Stimulated activated naive B cell treated with anti-CD40 and anti-IgM and Interleukin-4, amounts not matched to agents 10 μg/mL and 1 μg/mL and 100 μg/mL, for 72 hours (primary cell): ENCODE data around the gene GGA3.
"Not testable (repeated sequence)": the region's sequence is repeated elsewhere in the genome, so short reads cannot be mapped to it uniquely, and the experiment has no call there.

Experiments used
- ATAC-seq, 2 donors: fragments of 150-1000 bp; cut with Tn5 transposase; replicated peaks; 2 replicates each; pipeline ENCODE4 v1.10.0; 2021; ENCODE audit warnings: moderate library complexity in 1 of 2
- DNase-seq: peaks from one replicate; pipeline ENCODE4 v3.0.0; 2021
- H3K27ac Mint-ChIP-seq: one replicate; pipeline ENCODE4 v1.8.0; 2022; ENCODE audit warnings: mild to moderate bottlenecking, mixed read lengths
- H3K27me3 Mint-ChIP-seq, 2 donors: one replicate each; pipeline ENCODE4 v1.8.0; 2022; ENCODE audit warnings: mixed read lengths in 2 of 2
- H3K36me3 Mint-ChIP-seq, 2 donors: one replicate each; pipeline ENCODE4 v1.8.0; 2022; ENCODE audit warnings: mixed read lengths in 2 of 2, mild to moderate bottlenecking in 1 of 2
- H3K4me1 Mint-ChIP-seq, 2 donors: one replicate each; pipeline ENCODE4 v1.8.0; 2022; ENCODE audit warnings: mixed read lengths in 2 of 2, mild to moderate bottlenecking in 1 of 2
- H3K4me3 Mint-ChIP-seq, 2 donors: one replicate each; pipeline ENCODE4 v1.8.0; 2022; ENCODE audit warnings: mild to moderate bottlenecking in 2 of 2, mixed read lengths in 2 of 2, moderate library complexity in 1 of 2
- H3K9me3 Mint-ChIP-seq, 2 donors: one replicate each; pipeline ENCODE4 v1.8.0; 2022; ENCODE audit warnings: mixed read lengths in 2 of 2, mild to moderate bottlenecking in 1 of 2

GGA3 gene

DNA sequence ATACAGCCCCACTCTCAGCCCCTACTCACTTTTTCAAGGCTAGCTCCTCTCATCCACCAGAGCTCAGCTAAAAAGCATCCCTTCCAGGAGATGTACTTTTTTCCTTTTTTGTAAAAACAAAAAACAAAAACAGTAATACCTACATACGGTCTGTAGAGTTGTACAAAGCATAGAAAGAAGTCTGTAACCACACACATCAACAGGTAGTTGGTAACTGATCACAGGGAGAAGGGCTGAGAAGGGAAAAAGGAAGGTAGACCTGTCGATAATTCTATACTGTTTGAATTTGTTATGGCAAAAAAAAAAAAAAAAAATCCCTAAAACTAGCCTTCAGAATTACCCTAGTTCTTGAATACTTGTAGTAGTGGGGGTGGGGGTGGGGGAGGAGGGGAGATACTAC is 27.0 kb upstream of the GGA3 start:
- Mint-ChIP-seq H3K27ac (peak overlapping the region; percentile 100), H3K9me3 (no peaks in the 10 kb centered on the region), H3K36me3 (peaks cover 33 to 35% of the 10 kb centered on the region in 2 donors), H3K4me3 (peak overlapping the region; percentile 97), H3K4me1 (peaks cover 20 to 67% of the 10 kb centered on the region in 2 donors), H3K27me3 (no peaks in the 10 kb centered on the region)
- ATAC-seq: no peak
- DNase-seq: no peak

DNA sequence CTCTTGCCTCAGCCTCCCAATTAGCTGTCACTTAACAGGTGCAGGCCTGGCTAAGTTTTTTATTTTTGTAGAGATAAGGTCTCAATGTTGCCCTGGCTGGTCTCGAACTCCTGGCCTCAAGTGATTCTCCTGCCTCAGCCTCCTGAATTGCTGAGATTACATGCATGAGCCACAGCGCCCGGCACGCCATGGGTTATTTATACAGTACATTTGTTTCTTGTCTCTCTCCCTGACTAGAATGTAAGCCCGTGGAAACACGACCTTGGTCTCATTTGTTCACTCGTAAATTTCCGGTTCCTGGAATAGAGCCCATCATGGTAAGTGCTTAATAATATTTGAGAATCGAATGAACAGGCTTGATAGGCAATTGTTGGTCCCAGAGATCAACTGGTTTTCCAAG is 25.8 kb upstream of the GGA3 start:
- ATAC-seq (no peak), DNase-seq (no peak)
- peaks cover 35 to 38% of the 10 kb centered on the region in 2 donors for H3K36me3 Mint-ChIP-seq
- H3K4me3 Mint-ChIP-seq: peak overlapping the region; percentile 97
- H3K4me1 Mint-ChIP-seq: peaks cover 21 to 55% of the 10 kb centered on the region in 2 donors
- no peaks in the 10 kb centered on the region for H3K27me3 Mint-ChIP-seq
- no peak overlapping the region for H3K27ac Mint-ChIP-seq
- H3K9me3 Mint-ChIP-seq: no peaks in the 10 kb centered on the region

DNA sequence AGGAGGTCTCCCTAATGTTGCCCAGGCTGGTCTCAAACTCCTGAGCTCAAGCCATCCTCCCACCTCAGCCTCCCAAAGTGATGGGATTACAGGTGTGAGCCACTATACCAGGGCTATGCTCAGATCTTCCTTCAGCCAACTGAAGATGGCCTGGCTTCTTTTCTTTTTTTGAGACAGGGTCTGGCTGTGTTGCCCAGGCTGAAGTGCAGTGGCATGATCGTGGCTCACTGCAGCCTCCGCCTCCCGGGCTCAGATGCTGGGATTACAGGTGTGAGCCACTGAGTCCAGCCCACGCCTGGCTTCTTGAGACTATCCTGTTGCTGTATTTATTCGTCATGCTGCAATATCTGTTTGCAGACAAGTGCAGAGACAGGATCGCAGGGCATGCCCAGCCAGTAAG is 23.7 kb upstream of the GGA3 start:
- no peak for ATAC-seq
- DNase-seq: no peak
- H3K27ac Mint-ChIP-seq: no peak overlapping the region
- no peaks in the 10 kb centered on the region for H3K9me3 Mint-ChIP-seq
- H3K36me3 Mint-ChIP-seq: peaks cover 49 to 50% of the 10 kb centered on the region in 2 donors
- H3K27me3 Mint-ChIP-seq: no peaks in the 10 kb centered on the region
- H3K4me3 Mint-ChIP-seq: no peak overlapping the region
- H3K4me1 Mint-ChIP-seq: peaks cover 17 to 44% of the 10 kb centered on the region in 2 donors

DNA sequence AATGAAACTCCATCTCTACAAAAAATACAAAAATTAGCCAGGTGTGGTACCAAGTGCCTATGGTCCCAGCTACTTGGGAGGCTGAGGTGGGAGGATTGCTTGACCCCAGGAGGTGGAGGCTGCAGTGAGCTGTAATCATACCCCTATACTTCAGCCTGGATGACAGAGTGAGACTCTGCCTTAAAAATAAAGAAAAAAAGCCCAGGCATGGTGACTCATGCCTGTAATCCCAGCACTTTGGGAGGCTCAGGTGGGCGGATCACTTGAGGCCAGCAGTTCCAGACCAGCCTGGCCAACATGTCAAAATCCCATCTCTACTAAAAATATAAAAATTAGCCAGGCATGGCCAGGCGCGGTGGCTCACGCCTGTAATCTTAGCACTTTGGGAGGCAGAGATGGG is 18.8 kb upstream of the GGA3 start:
- Mint-ChIP-seq H3K27ac (peak overlapping the region; percentile 31), H3K36me3 (peaks cover 40 to 44% of the 10 kb centered on the region in 2 donors), H3K4me1 (peaks cover 5 to 14% of the 10 kb centered on the region in 2 donors)
- not testable (repeated sequence) for DNase-seq, H3K4me3 Mint-ChIP-seq, H3K9me3 Mint-ChIP-seq, ATAC-seq, H3K27me3 Mint-ChIP-seq

DNA sequence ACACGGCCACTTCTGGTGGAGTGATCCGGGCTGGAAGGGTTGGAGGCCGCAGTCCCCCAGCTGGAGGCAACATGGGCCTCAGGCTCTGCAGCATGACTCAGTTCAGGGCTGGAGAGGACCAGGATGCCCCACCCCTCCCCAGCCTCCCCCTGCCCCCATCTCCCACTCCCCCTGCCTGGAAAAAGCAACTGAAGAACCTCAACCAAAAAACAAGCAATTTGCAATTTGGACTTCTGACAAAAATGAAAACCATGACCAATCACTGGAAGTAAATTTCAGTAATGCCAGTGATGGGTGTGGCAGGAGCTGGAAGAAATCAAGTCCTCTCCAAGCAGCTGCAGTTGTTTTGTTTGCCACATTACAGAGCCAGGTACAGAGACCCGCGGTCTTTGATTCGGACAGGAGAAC is 16.3 kb upstream of the GGA3 start:
- ATAC-seq: no peak
- no peak for DNase-seq
- H3K4me1 Mint-ChIP-seq: peaks cover 8 to 30% of the 10 kb centered on the region in 2 donors
- no peaks in the 10 kb centered on the region for H3K27me3 Mint-ChIP-seq
- no peak overlapping the region for H3K4me3 Mint-ChIP-seq
- no peaks in the 10 kb centered on the region for H3K9me3 Mint-ChIP-seq
- H3K36me3 Mint-ChIP-seq: peaks cover 38 to 51% of the 10 kb centered on the region in 2 donors
- no peak overlapping the region for H3K27ac Mint-ChIP-seq

DNA sequence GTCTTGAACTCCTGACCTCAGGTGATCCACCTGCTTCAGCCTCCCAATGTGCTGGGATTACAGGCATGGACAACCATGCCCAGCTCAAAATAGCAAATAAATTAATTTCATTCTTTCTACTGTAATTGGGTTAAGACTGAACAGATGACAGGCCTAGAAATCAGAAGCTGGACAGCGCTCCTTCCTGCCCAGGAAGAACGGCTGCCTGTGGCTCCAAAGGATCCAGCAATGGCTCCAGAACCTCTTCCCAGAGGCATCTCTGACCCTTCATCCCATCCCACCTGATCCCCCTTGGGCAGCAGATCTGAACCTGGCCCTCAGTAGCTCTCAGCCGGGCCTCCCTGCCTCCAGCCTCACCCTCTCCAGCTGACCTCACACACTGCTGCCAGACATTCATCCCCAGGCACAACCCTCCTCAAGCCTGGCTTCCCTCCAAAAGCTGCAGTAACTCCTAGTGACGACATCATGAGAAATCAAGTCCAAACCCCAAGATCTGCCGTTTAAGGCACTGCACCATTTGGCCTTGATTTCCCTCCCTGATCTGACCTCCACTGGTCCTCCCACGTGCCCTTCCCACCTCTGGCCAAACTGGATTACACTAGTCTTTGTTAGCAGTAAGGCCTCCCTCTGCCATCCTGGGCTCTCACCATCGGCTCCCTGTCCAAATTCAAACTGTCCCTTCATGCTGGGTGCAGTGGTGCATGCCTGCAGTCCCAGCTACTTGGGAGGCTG is 12.7 kb upstream of the GGA3 start:
- H3K4me3 Mint-ChIP-seq: peak overlapping the region in 1 of 2 donors; percentile 7
- H3K9me3 Mint-ChIP-seq: no peaks in the 10 kb centered on the region
- H3K36me3 Mint-ChIP-seq: peaks cover 27 to 48% of the 10 kb centered on the region in 2 donors
- peak overlapping the region; percentile 89 for H3K27ac Mint-ChIP-seq
- peaks cover 23 to 45% of the 10 kb centered on the region in 2 donors for H3K4me1 Mint-ChIP-seq
- no peaks in the 10 kb centered on the region for H3K27me3 Mint-ChIP-seq
- DNase-seq (no peak), ATAC-seq (no peak)

DNA sequence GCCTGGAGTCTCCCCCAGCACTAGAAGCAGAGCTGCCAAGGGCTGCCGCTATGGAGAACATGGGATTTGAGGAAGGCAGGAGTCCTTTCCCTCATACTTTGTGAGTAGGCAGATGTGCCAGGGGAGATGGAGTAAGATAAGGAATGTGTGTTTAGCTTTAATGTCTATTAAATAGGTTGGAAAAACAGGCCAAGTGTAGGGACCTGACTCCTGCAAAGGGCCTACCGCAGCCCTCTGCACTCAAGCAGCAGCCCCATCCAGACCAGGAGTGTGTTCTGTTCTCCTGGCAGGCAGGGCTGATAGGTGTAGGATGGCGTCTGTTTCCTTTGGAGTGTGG is 11.4 kb upstream of the GGA3 start:
- H3K27me3 Mint-ChIP-seq: no peaks in the 10 kb centered on the region
- DNase-seq: no peak
- H3K9me3 Mint-ChIP-seq: no peaks in the 10 kb centered on the region
- no peak for ATAC-seq
- H3K4me1 Mint-ChIP-seq: peaks cover 29 to 54% of the 10 kb centered on the region in 2 donors
- peaks cover 23 to 44% of the 10 kb centered on the region in 2 donors for H3K36me3 Mint-ChIP-seq
- peak overlapping the region; percentile 95 for H3K27ac Mint-ChIP-seq
- peak overlapping the region; percentile 89 to 97 for H3K4me3 Mint-ChIP-seq

DNA sequence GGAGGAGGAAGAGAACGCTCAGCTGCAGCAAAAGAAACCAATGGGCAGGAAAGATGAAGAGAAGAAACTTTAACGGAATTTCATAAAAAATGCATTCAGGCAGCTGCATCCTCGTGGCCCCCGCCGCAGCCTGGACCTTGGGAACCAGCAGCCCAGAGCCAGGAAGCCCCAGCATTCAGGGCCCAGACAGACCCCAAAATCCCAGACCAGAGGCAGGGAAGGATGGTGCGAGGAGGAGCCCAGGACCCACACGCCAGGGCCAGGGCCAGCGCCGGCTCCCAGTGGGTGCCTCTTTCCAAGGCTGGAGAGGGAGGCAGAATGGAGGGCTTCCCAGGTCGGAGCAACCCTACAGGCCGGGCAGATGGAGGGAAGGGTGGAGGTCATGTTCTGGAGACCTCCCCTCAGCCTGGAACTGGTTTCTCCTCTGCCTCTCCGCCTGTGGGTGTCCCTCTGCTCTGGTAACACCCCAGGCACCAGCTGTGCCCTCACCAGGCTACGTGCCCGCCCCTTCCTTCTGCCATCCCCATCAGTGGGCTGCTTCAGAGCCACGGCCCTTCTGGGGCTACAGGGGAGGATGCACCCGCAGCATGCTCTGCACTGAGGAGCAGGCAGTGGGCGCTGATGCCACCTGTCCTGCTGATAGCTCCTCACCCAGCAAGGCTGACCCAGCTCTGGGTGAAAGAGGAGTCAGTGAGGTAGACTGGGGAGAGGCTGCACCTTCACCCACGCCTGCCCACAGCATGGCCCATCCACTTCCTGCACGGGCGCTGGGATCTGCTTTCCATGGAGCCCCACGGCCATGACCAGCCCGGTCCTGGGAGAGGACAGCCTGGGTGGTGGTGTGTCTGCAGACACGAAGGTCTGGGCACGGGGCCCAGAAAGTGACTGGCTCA is 10.8 kb upstream of the GGA3 start:
- no peak for ATAC-seq
- DNase-seq: no peak
- peaks cover 28 to 43% of the 10 kb centered on the region in 2 donors for H3K36me3 Mint-ChIP-seq

DNA sequence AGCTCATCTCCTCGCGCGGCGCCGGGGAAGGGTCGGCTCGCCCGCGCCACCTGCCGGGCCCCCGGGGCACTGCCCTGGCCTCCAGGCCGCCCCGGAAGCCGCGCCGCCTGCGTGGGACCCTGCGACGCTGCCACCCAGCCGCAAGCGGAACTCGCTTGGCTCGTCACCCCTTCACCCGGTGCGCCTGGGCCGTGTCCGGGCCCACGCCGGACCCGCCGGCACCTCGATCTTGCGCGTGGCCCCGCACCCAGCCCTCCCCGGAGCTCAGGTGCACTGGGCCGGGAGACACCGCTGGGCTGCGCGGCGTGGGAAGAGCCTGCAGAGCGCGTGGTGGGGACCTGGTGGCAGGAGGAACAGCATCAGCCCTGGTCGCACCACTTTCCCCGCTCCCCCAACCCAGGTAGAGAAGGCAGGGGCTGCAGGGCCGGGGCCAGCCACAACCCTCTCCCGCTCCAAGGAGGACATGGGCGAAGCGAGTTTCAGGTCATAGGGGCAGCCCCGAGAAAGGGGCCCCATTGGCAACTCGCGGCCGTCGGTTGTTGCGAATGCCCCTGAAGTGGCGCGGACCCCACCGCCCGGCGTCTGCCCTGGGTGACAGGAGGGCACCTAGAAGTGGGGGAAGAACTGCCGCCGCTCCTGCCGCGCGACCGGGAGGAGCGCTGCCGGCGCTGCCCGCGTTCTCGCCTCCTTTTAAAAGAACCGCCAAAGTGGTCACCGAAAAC is 10.0 kb upstream of the GGA3 start:
- peaks cover 32 to 43% of the 10 kb centered on the region in 2 donors for H3K36me3 Mint-ChIP-seq
- peaks cover 32 to 66% of the 10 kb centered on the region in 2 donors for H3K4me1 Mint-ChIP-seq
- H3K4me3 Mint-ChIP-seq: peak overlapping the region; percentile 89 to 97
- H3K27ac Mint-ChIP-seq: peak overlapping the region; percentile 95
- DNase-seq (peak; percentile 85), ATAC-seq (peak; percentile 73 to 83)
- no peaks in the 10 kb centered on the region for H3K9me3 Mint-ChIP-seq
- no peaks in the 10 kb centered on the region for H3K27me3 Mint-ChIP-seq

More for the DNA sequence above, 10.8 kb upstream of the GGA3 start:
- peak overlapping the region; percentile 95 for H3K27ac Mint-ChIP-seq
- no peaks in the 10 kb centered on the region for H3K9me3 Mint-ChIP-seq
- H3K27me3 Mint-ChIP-seq: no peaks in the 10 kb centered on the region
- peak overlapping the region; percentile 89 to 97 for H3K4me3 Mint-ChIP-seq
- peaks cover 30 to 60% of the 10 kb centered on the region in 2 donors for H3K4me1 Mint-ChIP-seq

DNA sequence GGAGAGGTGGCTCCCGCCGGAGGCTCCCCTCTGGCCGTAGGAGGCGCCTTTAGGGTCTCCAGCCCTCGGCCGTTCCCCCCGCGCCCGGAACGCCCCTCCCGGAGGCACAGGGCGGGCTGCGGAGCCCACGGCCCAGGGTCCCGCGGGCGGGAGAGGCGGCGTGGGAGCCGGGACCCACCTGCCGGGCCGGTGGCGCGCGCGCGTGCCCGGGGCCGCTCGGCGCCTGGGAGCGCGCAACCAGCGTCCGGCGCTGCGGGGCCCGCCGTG is 9.5 kb upstream of the GGA3 start, which contains the start of gene MIF4GD:
Gene MIF4GD, minus strand, starts transcription at position 266 of the 267 bp plus-strand sequence. CDS start 1,036 bp downstream, outside the sequence.
- H3K4me3 Mint-ChIP-seq: peak within 1 kb of the TSS; percentile 91 to 97
- DNase-seq (no peak), ATAC-seq (peak in 1 of 2 donors; percentile 25)
- peaks cover 33 to 43% of the 10 kb centered on the region in 2 donors for H3K36me3 Mint-ChIP-seq
- H3K9me3 Mint-ChIP-seq: no peaks in the 10 kb centered on the region
- H3K27ac Mint-ChIP-seq: peak within 1 kb of the TSS; percentile 97
- H3K4me1 Mint-ChIP-seq: peaks cover 32 to 66% of the 10 kb centered on the region in 2 donors
- H3K27me3 Mint-ChIP-seq: no peaks in the 10 kb centered on the region

DNA sequence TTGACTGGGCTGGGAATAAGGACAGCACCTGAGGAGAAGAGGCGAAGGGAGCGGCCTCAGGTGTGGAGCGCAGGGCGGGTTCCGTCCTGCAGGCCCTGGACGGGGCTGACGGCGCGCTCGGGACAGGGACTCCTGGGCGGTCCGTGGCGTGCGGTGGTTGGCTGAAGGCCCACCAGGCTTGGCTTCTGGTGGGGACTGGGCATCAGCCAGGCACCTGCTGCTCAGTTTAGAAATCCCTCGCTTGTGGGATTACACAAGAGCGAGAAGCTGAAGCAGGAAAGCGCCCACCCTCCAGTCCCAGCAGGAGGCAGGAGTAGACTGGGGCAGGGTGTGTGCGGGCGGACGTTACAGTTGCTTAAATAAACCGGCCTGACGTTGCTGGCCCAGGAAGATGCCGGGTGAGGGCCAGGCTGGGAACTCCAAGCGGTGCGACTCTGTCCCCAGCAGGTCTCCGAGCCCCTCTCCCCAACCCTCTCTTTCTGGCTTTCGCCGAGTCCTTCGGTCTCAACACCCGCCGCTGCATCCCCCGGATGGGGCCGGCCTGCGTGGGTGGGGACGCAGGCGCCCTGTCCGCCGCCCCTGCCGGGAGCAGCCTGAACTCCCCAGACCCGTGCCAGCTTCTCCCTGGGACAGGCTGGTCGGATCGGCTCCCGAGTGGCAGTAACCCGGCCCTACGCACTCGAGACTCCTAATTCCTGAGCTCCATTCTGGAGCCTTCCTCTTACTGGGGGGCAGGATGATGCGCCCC is 9.0 kb upstream of the GGA3 start:
- ATAC-seq: peak; percentile 59 to 60
- H3K4me3 Mint-ChIP-seq: peak overlapping the region; percentile 91 to 97
- H3K9me3 Mint-ChIP-seq: no peaks in the 10 kb centered on the region
- DNase-seq: peak; percentile 69
- H3K4me1 Mint-ChIP-seq: peaks cover 32 to 68% of the 10 kb centered on the region in 2 donors
- no peaks in the 10 kb centered on the region for H3K27me3 Mint-ChIP-seq
- H3K36me3 Mint-ChIP-seq: peaks cover 33 to 44% of the 10 kb centered on the region in 2 donors
- peak overlapping the region; percentile 97 for H3K27ac Mint-ChIP-seq

DNA sequence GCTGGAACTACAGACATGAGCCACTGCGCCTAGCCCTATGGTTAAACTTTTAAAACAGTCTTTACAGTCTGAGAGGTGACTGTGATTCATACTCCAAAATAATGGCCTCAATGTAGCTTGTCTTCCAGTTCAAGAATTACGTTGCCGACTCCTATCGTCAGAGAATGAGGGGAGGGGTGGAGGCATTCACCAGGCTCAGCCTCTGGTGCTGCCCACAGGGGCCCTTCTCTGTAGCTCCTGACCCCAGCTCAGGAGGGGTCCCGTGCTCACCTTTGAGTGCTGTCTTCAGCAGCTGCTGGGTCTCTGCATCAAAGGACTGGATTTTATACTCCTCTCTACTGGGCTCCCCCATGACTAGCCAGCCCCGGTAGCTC is 8.4 kb upstream of the GGA3 start:
- DNase-seq (no peak), ATAC-seq (peak in 1 of 2 donors; percentile 0)
- H3K27ac Mint-ChIP-seq: peak overlapping the region; percentile 97
- peak overlapping the region; percentile 91 to 97 for H3K4me3 Mint-ChIP-seq
- no peaks in the 10 kb centered on the region for H3K9me3 Mint-ChIP-seq
- H3K36me3 Mint-ChIP-seq: peaks cover 33 to 42% of the 10 kb centered on the region in 2 donors
- peaks cover 32 to 67% of the 10 kb centered on the region in 2 donors for H3K4me1 Mint-ChIP-seq
- no peaks in the 10 kb centered on the region for H3K27me3 Mint-ChIP-seq

DNA sequence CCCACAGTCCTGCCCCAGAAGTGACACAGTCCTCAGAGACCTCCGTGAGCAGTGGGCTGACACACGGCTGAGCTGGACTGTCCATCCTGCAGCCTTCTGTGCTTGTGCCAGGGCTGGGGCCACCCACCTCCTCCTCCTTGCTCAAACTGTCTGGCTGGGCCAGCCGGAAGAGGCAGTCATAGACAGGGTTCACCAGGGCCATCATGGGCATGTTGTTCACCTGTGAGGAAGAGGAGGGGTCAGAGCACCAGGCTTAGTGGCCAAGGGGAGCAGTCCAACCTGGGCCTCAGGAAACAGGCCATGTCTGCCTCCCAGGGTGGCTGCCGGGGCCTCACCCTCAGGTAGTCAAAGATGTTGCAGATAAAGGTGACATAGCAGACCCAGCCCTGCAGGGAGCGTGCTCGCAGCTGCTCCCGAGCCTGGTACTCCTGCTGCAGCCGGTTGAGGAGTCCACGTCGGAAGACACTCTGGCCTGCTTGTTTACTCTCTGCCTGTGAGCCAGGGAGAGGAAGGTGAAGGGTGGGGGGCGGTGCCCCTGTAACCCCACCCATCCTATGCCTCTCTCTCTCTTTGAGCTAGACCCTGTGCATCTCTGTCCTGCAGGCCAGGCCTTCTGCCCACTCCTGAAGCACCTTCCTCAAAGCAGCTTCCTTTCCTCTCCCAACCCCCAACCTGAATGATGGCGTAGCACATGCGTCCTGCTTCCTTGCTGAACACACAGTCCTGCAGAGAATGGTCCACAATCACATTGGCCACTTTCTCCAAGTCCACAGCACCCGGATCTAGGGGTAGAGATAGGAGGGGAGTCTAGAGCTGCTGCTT is 6.2 kb upstream of the GGA3 start:
- H3K4me1 Mint-ChIP-seq: peaks cover 25 to 60% of the 10 kb centered on the region in 2 donors
- H3K4me3 Mint-ChIP-seq: no peak overlapping the region
- peaks cover 33% of the 10 kb centered on the region in 2 donors for H3K36me3 Mint-ChIP-seq
- H3K9me3 Mint-ChIP-seq: no peaks in the 10 kb centered on the region
- H3K27ac Mint-ChIP-seq: peak overlapping the region; percentile 33
- ATAC-seq (no peak), DNase-seq (no peak)
- H3K27me3 Mint-ChIP-seq: no peaks in the 10 kb centered on the region
